CD4-positive, alpha-beta T cell (primary cell): Measurements from ENCODE around the gene ARHGAP10. TPM values are rescaled to one million over a fixed set of nuclear protein-coding genes. Genes with fewer than 3 reads are reported as not detected.

ENCODE experiments used
- ATAC-seq: fragments of 200-7000 bp; cut with Tn5 transposase; one replicate; pipeline ENCODE4 v1.10.0; 2022; ENCODE audit warnings: mild to moderate bottlenecking; ENCODE audit not compliant: poor library complexity
- CTCF ChIA-PET: fragments of 350-600 bp; sonication (Branson Sonifier 250); formaldehyde crosslinking; loops from one replicate; lab custom pipeline; 2021; ENCODE audit warnings: antibody characterized with exemption, inconsistent platforms; lab: Charles Lee
- POLR2A ChIA-PET: fragments of 350-600 bp; sonication (Branson Sonifier 250); formaldehyde crosslinking; loops from one replicate; lab custom pipeline; 2021; ENCODE audit warnings: antibody characterized with exemption, inconsistent platforms; lab: Charles Lee
- DNase-seq, 14 experiments: peaks; one replicate each; pipeline ENCODE4 v3.0.0-alpha.2; 2013 to 2020; ENCODE audit warnings: mixed read lengths in 2 of 14
- H3K27ac ChIP-seq, 2 donors: one replicate each; pipeline versions ENCODE4 v1.5.1 to v1.7.0; 2013; ENCODE audit warnings: low read length in 2 of 2, low read depth in 1 of 2, mild to moderate bottlenecking in 1 of 2
- H3K27me3 ChIP-seq, 2 experiments: 1 replicate in 1 of 2; 2 replicates in 1 of 2; pipeline versions ENCODE4 v1.6.1 to v1.7.0; 2013; ENCODE audit warnings: low read length in 2 of 2, control low read depth in 1 of 2, mild to moderate bottlenecking in 1 of 2, moderate library complexity in 1 of 2; ENCODE audit not compliant: insufficient read depth in 2 of 2, control insufficient read depth in 1 of 2
- H3K36me3 ChIP-seq: one replicate; pipeline ENCODE4 v1.6.1; 2013; ENCODE audit warnings: low read length, control low read depth; ENCODE audit not compliant: insufficient read depth
- H3K4me1 ChIP-seq: one replicate; pipeline ENCODE4 v1.6.1; 2013; ENCODE audit warnings: low read length, control low read depth; ENCODE audit not compliant: insufficient read depth
- H3K4me3 ChIP-seq: one replicate; pipeline ENCODE4 v1.5.1; 2013; ENCODE audit warnings: mild to moderate bottlenecking, low read length, moderate library complexity
- H3K9me3 ChIP-seq, 2 experiments: 1 replicate in 1 of 2; 2 replicates in 1 of 2; pipeline versions ENCODE4 v1.6.1 to v1.7.0; 2013; ENCODE audit warnings: low read length in 2 of 2, mild to moderate bottlenecking in 2 of 2, control low read depth in 1 of 2, moderate library complexity in 1 of 2; ENCODE audit not compliant: control insufficient read depth in 1 of 2, insufficient read depth in 1 of 2
- H3K27ac Mint-ChIP-seq: one replicate; pipeline ENCODE4 v1.8.0; 2020; ENCODE audit warnings: mixed read lengths
- H3K27me3 Mint-ChIP-seq: one replicate; pipeline ENCODE4 v1.8.0; 2021; ENCODE audit warnings: mixed read lengths
- H3K36me3 Mint-ChIP-seq: one replicate; pipeline ENCODE4 v1.8.0; 2021; ENCODE audit warnings: low read depth, mixed read lengths
- H3K4me1 Mint-ChIP-seq: one replicate; pipeline ENCODE4 v1.8.0; 2021; ENCODE audit warnings: low read depth, mixed read lengths
- H3K4me3 Mint-ChIP-seq: one replicate; pipeline ENCODE4 v1.8.0; 2020; ENCODE audit warnings: mild to moderate bottlenecking, mixed read lengths
- H3K9me3 Mint-ChIP-seq: one replicate; pipeline ENCODE4 v1.8.0; 2020; ENCODE audit warnings: mixed read lengths
- intact Hi-C, 2 experiments: fragments of 100-400 bp; cut with DNase I in 1 of 2; cut with micrococcal nuclease in 1 of 2; formaldehyde crosslinking; loops; one replicate each; pipeline versions ENCODE4 v1.15.1 to v1.9.0; 2023 to 2025; cut with DNase I, micrococcal nuclease
- total RNA-seq, 174 experiments: library from RNA in 2 of 174; stranded (reverse) in 2 of 174; gene quantifications; one replicate each; pipeline ENCODE4 v1.2.3 and lab custom pipeline; 2021 to 2026
- TF ChIP-seq, protein P1 (sequence below): fragments of 200-600 bp; IDR thresholded peaks from one replicate; pipeline ENCODE4 v1.8.0; 2022; ENCODE audit warnings: antibody characterized with exemption, mild to moderate bottlenecking

Gene ARHGAP10
- total RNA-seq, 2 experiments from 2014 or later: 5.6 to 5.7 TPM

GRCh38 chr4:148004228-148004857 lies 272.5 kb downstream of the ARHGAP10 start:
- Histone ChIP-seq H3K36me3 (no peaks in the 10 kb centered on the region), H3K4me3 (no peak overlapping the region), H3K27me3 (no peaks in the 10 kb centered on the region), H3K9me3 (peaks cover 0 to 4% of the 10 kb centered on the region in 2 experiments), H3K4me1 (peaks cover 10% of the 10 kb centered on the region), H3K27ac (no peak overlapping the region)
- Mint-ChIP-seq H3K4me1 (peaks cover 10% of the 10 kb centered on the region), H3K4me3 (no peak overlapping the region), H3K27me3 (no peaks in the 10 kb centered on the region), H3K36me3 (peaks cover 3% of the 10 kb centered on the region), H3K9me3 (no peaks in the 10 kb centered on the region), H3K27ac (no peak overlapping the region)
- CTCF ChIA-PET: no interaction called here
- no peak for ATAC-seq
- intact Hi-C loops: no loop called here
- TF ChIP-seq, protein P1, sequence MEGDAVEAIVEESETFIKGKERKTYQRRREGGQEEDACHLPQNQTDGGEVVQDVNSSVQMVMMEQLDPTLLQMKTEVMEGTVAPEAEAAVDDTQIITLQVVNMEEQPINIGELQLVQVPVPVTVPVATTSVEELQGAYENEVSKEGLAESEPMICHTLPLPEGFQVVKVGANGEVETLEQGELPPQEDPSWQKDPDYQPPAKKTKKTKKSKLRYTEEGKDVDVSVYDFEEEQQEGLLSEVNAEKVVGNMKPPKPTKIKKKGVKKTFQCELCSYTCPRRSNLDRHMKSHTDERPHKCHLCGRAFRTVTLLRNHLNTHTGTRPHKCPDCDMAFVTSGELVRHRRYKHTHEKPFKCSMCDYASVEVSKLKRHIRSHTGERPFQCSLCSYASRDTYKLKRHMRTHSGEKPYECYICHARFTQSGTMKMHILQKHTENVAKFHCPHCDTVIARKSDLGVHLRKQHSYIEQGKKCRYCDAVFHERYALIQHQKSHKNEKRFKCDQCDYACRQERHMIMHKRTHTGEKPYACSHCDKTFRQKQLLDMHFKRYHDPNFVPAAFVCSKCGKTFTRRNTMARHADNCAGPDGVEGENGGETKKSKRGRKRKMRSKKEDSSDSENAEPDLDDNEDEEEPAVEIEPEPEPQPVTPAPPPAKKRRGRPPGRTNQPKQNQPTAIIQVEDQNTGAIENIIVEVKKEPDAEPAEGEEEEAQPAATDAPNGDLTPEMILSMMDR: no peak
- POLR2A ChIA-PET: no interaction called here
- DNase-seq: peak in 2 of 14 experiments; percentile 10 to 17

DNA sequence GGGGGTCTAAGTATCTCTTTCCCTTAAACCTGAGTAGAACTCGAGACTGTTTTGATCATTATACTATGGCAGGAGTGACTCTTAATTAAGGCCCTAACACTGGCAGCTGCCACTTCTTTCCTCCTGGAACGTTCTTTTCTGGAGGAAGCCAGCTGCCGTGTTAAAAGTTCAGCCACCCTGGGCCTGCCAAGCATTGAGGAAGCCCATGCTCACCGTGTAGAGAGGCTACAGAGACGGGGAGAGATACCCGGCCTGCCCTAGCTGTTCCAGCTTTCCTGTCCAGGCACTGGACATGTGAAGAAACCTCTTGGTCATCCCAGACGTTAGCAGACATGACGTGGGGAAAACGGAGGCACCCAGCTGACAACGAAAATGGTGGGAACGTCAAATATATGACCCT lies 274.1 kb downstream of the ARHGAP10 start:
- Mint-ChIP-seq H3K4me1 (peaks cover 10% of the 10 kb centered on the region), H3K4me3 (no peak overlapping the region), H3K27ac (no peak overlapping the region), H3K27me3 (no peaks in the 10 kb centered on the region), H3K36me3 (no peaks in the 10 kb centered on the region), H3K9me3 (peaks cover 4% of the 10 kb centered on the region)
- CTCF ChIA-PET: no interaction called here
- Histone ChIP-seq H3K4me1 (peaks cover 10% of the 10 kb centered on the region), H3K9me3 (no peaks in the 10 kb centered on the region), H3K36me3 (no peaks in the 10 kb centered on the region), H3K27me3 (no peaks in the 10 kb centered on the region), H3K4me3 (no peak overlapping the region), H3K27ac (no peak overlapping the region)
- DNase-seq (no peak), ATAC-seq (no peak)
- intact Hi-C loops: no loop called here
- POLR2A ChIA-PET: no interaction called here
- TF ChIP-seq, protein P1: no peak

- H3K36me3 Mint-ChIP-seq: no peaks in the 10 kb centered on the region
- H3K4me3 ChIP-seq: no peak overlapping the region
- TF ChIP-seq, protein P1: no peak
- peaks cover 10% of the 10 kb centered on the region for H3K4me1 ChIP-seq
- intact Hi-C loops: no loop called here
- no peaks in the 10 kb centered on the region for H3K36me3 ChIP-seq
- H3K4me3 Mint-ChIP-seq: no peak overlapping the region
- ATAC-seq (no peak), DNase-seq (peak in 2 of 14 experiments; percentile 41 to 55)
- peaks cover 10% of the 10 kb centered on the region for H3K4me1 Mint-ChIP-seq
- no peaks in the 10 kb centered on the region for H3K27me3 Mint-ChIP-seq
- POLR2A ChIA-PET: no interaction called here
- H3K27ac Mint-ChIP-seq: no peak overlapping the region
- peaks cover 5% of the 10 kb centered on the region for H3K9me3 Mint-ChIP-seq
- no peaks in the 10 kb centered on the region for H3K27me3 ChIP-seq
- H3K9me3 ChIP-seq: peaks cover 0 to 3% of the 10 kb centered on the region in 2 experiments
- H3K27ac ChIP-seq: no peak overlapping the region
- CTCF ChIA-PET: no interaction called here
These were observed 275.4 kb downstream of the ARHGAP10 start for GRCh38 chr4:148007314-148007760.
